ENCODE results near the gene TTC39C. TPM values are rescaled to one million over a fixed set of nuclear protein-coding genes. Genes with fewer than 3 reads are reported as not detected.

The TTC39C gene
- total RNA-seq, 1 donor from 2014 or later, result 12.8 TPM

- no peaks in the 10 kb centered on the region for H3K9me3 Mint-ChIP-seq (ENCODE audit: unreplicated experiment)
- no peaks in the 10 kb centered on the region for H3K9me3 ChIP-seq (ENCODE audit: insufficient read depth, low read depth, low read length)
- no peaks in the 10 kb centered on the region for H3K36me3 ChIP-seq (ENCODE audit: insufficient read depth, low read length)
- no peaks in the 10 kb centered on the region for H3K27me3 Mint-ChIP-seq (ENCODE audit: low read depth, unreplicated experiment)
- no peaks in the 10 kb centered on the region for H3K79me2 ChIP-seq (ENCODE audit: insufficient read depth, low read length)
- no peak overlapping the region for H2AFZ ChIP-seq (ENCODE audit: low read depth, low read length)
- H3K27me3 ChIP-seq (ENCODE audit: insufficient read depth, low read length), result no peaks in the 10 kb centered on the region
- peaks cover 21% of the 10 kb centered on the region for H4K20me1 ChIP-seq (ENCODE audit: insufficient read depth, low read length)
- H3K27ac ChIP-seq (ENCODE audit: low read depth, low read length), result no peak overlapping the region
- H3K9ac ChIP-seq (ENCODE audit: low read length), result no peak overlapping the region
- H3K4me1 Mint-ChIP-seq (ENCODE audit: low read depth, unreplicated experiment), result peaks cover 22% of the 10 kb centered on the region
- H3K27ac Mint-ChIP-seq (ENCODE audit: unreplicated experiment), result peak overlapping the region; percentile 31
- no peak overlapping the region for H3K4me3 Mint-ChIP-seq (ENCODE audit: unreplicated experiment)
- H3K36me3 Mint-ChIP-seq (ENCODE audit: low read depth, unreplicated experiment), result no peaks in the 10 kb centered on the region
- no peak overlapping the region for H3K4me3 ChIP-seq (ENCODE audit: insufficient read depth, low read depth, low read length)
- FAIRE-seq, result no peak
- H3K4me1 ChIP-seq (ENCODE audit: insufficient read depth, low read length), result peaks cover 13% of the 10 kb centered on the region
- DNase-seq (ENCODE audit: low read depth), result no peak
- no peak for TF ChIP-seq CTCF (IDR thresholded peaks at IDR 0.05; ENCODE audit: insufficient read depth, low read depth, low read length)
- TF ChIP-seq EZH2 (IDR thresholded peaks at IDR 0.05; ENCODE audit: insufficient read depth, low read length), result no peak
- H3K4me2 ChIP-seq (ENCODE audit: low read length), result no peak overlapping the region
These were observed 34.6 kb downstream of the TTC39C start for GRCh38 chr18:24049142-24049541.

- Histone ChIP-seq H4K20me1 (ENCODE audit: insufficient read depth, low read length) (peaks cover 36% of the 10 kb centered on the region), H3K4me2 (ENCODE audit: low read length) (peak overlapping the region; percentile 37), H3K36me3 (ENCODE audit: insufficient read depth, low read length) (no peaks in the 10 kb centered on the region), H3K4me1 (ENCODE audit: insufficient read depth, low read length) (peaks cover 19% of the 10 kb centered on the region), H3K79me2 (ENCODE audit: insufficient read depth, low read length) (no peaks in the 10 kb centered on the region), H3K4me3 (ENCODE audit: insufficient read depth, low read depth, low read length) (no peak overlapping the region), H3K27me3 (ENCODE audit: insufficient read depth, low read length) (no peaks in the 10 kb centered on the region), H3K9ac (ENCODE audit: low read length) (no peak overlapping the region), H3K9me3 (ENCODE audit: insufficient read depth, low read depth, low read length) (no peaks in the 10 kb centered on the region), H3K27ac (ENCODE audit: low read depth, low read length) (no peak overlapping the region), H2AFZ (ENCODE audit: low read depth, low read length) (no peak overlapping the region)
- Mint-ChIP-seq H3K4me1 (ENCODE audit: low read depth, unreplicated experiment) (peaks cover 35% of the 10 kb centered on the region), H3K4me3 (ENCODE audit: unreplicated experiment) (no peak overlapping the region), H3K9me3 (ENCODE audit: unreplicated experiment) (no peaks in the 10 kb centered on the region), H3K27me3 (ENCODE audit: low read depth, unreplicated experiment) (no peaks in the 10 kb centered on the region), H3K27ac (ENCODE audit: unreplicated experiment) (peak overlapping the region; percentile 35), H3K36me3 (ENCODE audit: low read depth, unreplicated experiment) (no peaks in the 10 kb centered on the region)
- FAIRE-seq (no peak), DNase-seq (ENCODE audit: low read depth) (peak; percentile 53)
- TF ChIP-seq EZH2 (IDR thresholded peaks at IDR 0.05; ENCODE audit: insufficient read depth, low read length), result no peak
- no peak for TF ChIP-seq CTCF (IDR thresholded peaks at IDR 0.05; ENCODE audit: insufficient read depth, low read depth, low read length)
These were observed 36.7 kb downstream of the TTC39C start for GRCh38 chr18:24051031-24051947.

GRCh38 chr18:24052053-24052452, 37.5 kb downstream of the TTC39C start:
- Mint-ChIP-seq H3K9me3 (ENCODE audit: unreplicated experiment) (no peaks in the 10 kb centered on the region), H3K36me3 (ENCODE audit: low read depth, unreplicated experiment) (no peaks in the 10 kb centered on the region), H3K27me3 (ENCODE audit: low read depth, unreplicated experiment) (no peaks in the 10 kb centered on the region), H3K4me1 (ENCODE audit: low read depth, unreplicated experiment) (peaks cover 37% of the 10 kb centered on the region), H3K27ac (ENCODE audit: unreplicated experiment) (peak overlapping the region; percentile 35), H3K4me3 (ENCODE audit: unreplicated experiment) (no peak overlapping the region)
- H3K27ac ChIP-seq (ENCODE audit: low read depth, low read length), result no peak overlapping the region
- H3K4me3 ChIP-seq (ENCODE audit: insufficient read depth, low read depth, low read length), result no peak overlapping the region
- no peak overlapping the region for H3K4me2 ChIP-seq (ENCODE audit: low read length)
- no peak for TF ChIP-seq CTCF (IDR thresholded peaks at IDR 0.05; ENCODE audit: insufficient read depth, low read depth, low read length)
- DNase-seq (ENCODE audit: low read depth) (no peak), FAIRE-seq (no peak)
- no peak overlapping the region for H2AFZ ChIP-seq (ENCODE audit: low read depth, low read length)
- H3K9ac ChIP-seq (ENCODE audit: low read length), result no peak overlapping the region
- no peaks in the 10 kb centered on the region for H3K36me3 ChIP-seq (ENCODE audit: insufficient read depth, low read length)
- peaks cover 36% of the 10 kb centered on the region for H4K20me1 ChIP-seq (ENCODE audit: insufficient read depth, low read length)
- H3K79me2 ChIP-seq (ENCODE audit: insufficient read depth, low read length), result no peaks in the 10 kb centered on the region
- H3K9me3 ChIP-seq (ENCODE audit: insufficient read depth, low read depth, low read length), result no peaks in the 10 kb centered on the region
- no peaks in the 10 kb centered on the region for H3K27me3 ChIP-seq (ENCODE audit: insufficient read depth, low read length)
- peaks cover 19% of the 10 kb centered on the region for H3K4me1 ChIP-seq (ENCODE audit: insufficient read depth, low read length)

All from astrocyte (in vitro differentiated cells and primary cell).